Left lung (tissue), 10 donors: ENCODE data around the gene MAN1A2. TPM values are rescaled to one million over a fixed set of nuclear protein-coding genes. Genes with fewer than 3 reads are reported as not detected.
"Not testable (repeated sequence)": the region's sequence is repeated elsewhere in the genome, so short reads cannot be mapped to it uniquely, and the experiment has no call there.

ENCODE experiments used
- ATAC-seq: fragments of 200-7000 bp; cut with Tn5 transposase; one replicate; pipeline ENCODE4 v1.9.1; 2020; ENCODE audit warnings: moderate library complexity
- DNase-seq, 4 donors: peaks; one replicate each; pipeline ENCODE4 v3.0.0-alpha.2; 2013 to 2020
- H3K27ac ChIP-seq, 2 donors: fragments of 200-600 bp; sonication (generic) in 1 of 2; one replicate each; pipeline versions ENCODE4 v1.5.0 to v1.8.0; 2020 to 2021
- H3K27me3 ChIP-seq, 2 donors: fragments of 200-600 bp; sonication (generic) in 1 of 2; one replicate each; pipeline versions ENCODE4 v1.5.0 to v1.8.0; 2020 to 2021
- H3K36me3 ChIP-seq, 2 donors: fragments of 200-600 bp; sonication (generic) in 1 of 2; one replicate each; pipeline versions ENCODE4 v1.5.0 to v1.8.0; 2020 to 2021
- H3K4me1 ChIP-seq, 2 donors: fragments of 200-600 bp; one replicate each; pipeline ENCODE4 v1.8.0; 2021
- H3K4me3 ChIP-seq, 2 donors: fragments of 200-600 bp; sonication (generic) in 1 of 2; one replicate each; pipeline versions ENCODE4 v1.5.0 to v1.8.0; 2020 to 2021; ENCODE audit warnings: mild to moderate bottlenecking in 1 of 2
- H3K9me3 ChIP-seq, 2 donors: fragments of 200-600 bp; sonication (generic) in 1 of 2; one replicate each; pipeline versions ENCODE4 v1.5.0 to v1.8.0; 2020 to 2021
- CTCF ChIP-seq, 2 donors: fragments of 200-600 bp; sonication (generic) in 1 of 2; IDR thresholded peaks; one replicate each; pipeline versions ENCODE4 v1.5.0 to v1.8.0; 2021; ENCODE audit warnings: antibody characterized with exemption in 2 of 2
- intact Hi-C, 2 donors: fragments of 100-400 bp; cut with DNase I; formaldehyde crosslinking; loops; one replicate each; pipeline versions ENCODE4 v1.11.2 to v1.14.2; 2022
- polyA plus RNA-seq, 6 donors: library from polyadenylated mRNA; unstranded; fragments of 120-200 nt; gene quantifications; one replicate each; pipeline ENCODE4 v1.2.1, GENCODE V29; 2013; ENCODE audit not compliant: insufficient read length in 6 of 6
- total RNA-seq, 2 donors: library from RNA; stranded (reverse); fragmentation: NEBNext Ultra II Directional; extraction: Animal tissue kit (Norgen Biotek cat#: 25700); gene quantifications; one replicate each; pipeline ENCODE4 v1.2.1, GENCODE V29; 2021
- donor health status: DM: no; HTN: yes; CAD: no.
- donor health status: DM: no; HTN: no; CAD: no.

Gene MAN1A2
- total and polyA plus RNA-seq, 8 donors, result 31.8 to 49.4 (median 34.6) TPM

GRCh38 chr1:117346206-117346928, 20.9 kb upstream of the MAN1A2 start:
- Histone ChIP-seq H3K4me3 (no peak overlapping the region), H3K36me3 (no peaks in the 10 kb centered on the region), H3K27me3 (no peaks in the 10 kb centered on the region), H3K9me3 (no peaks in the 10 kb centered on the region), H3K4me1 (no peaks in the 10 kb centered on the region), H3K27ac (no peak overlapping the region)
- intact Hi-C loops, result no loop called here
- no peak for TF ChIP-seq CTCF (IDR thresholded peaks at IDR 0.05)
- DNase-seq, result no peak
- no peak for ATAC-seq

DNA sequence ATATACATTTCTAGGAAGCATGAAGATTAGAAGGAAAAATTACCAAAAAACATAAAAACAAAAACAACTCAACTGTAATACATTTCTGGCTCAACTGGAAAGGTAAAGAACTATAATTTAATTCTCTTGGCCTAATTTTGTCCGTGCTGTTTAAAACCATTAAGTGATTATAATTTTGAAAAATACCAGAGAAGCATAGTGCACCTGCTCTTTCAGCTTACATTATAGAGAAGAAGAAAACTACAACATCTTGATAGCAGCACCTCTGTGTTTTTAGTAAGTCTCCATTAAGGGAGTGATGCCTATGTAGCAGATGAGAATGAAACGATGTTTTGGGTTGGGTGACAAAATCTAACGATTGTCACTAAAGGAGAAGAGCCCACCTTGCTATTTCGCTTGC, 19.3 kb upstream of the MAN1A2 start:
- no peak for TF ChIP-seq CTCF (IDR thresholded peaks at IDR 0.05)
- no peak for DNase-seq
- Histone ChIP-seq H3K36me3 (no peaks in the 10 kb centered on the region), H3K27me3 (no peaks in the 10 kb centered on the region), H3K9me3 (no peaks in the 10 kb centered on the region), H3K27ac (no peak overlapping the region), H3K4me3 (no peak overlapping the region), H3K4me1 (no peaks in the 10 kb centered on the region)
- no peak for ATAC-seq
- intact Hi-C loops, result no loop called here

DNA sequence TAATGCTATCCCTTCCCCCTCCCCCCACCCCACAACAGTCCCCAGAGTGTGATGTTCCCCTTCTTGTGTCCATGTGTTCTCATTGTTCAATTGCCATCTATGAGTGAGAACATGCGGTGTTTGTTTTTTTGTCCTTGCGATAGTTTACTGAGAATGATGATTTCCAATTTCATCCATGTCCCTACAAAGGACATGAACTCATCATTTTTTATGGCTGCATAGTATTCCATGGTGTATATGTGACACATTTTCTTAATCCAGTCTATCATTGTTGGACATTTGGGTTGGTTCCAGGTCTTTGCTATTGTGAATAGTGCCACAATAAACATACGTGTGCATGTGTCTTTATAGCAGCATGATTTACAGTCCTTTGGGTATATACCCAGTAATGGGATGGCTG, 14.6 kb upstream of the MAN1A2 start:
- H3K27me3 ChIP-seq, DNase-seq, H3K27ac ChIP-seq, ATAC-seq, H3K36me3 ChIP-seq, H3K4me1 ChIP-seq, intact Hi-C loops, H3K4me3 ChIP-seq, H3K9me3 ChIP-seq: not testable (repeated sequence)

- H3K4me3 ChIP-seq, intact Hi-C loops, H3K4me1 ChIP-seq, DNase-seq, ATAC-seq, H3K36me3 ChIP-seq, H3K27ac ChIP-seq, H3K9me3 ChIP-seq, H3K27me3 ChIP-seq: not testable (repeated sequence)
These were observed 9.2 kb upstream of the MAN1A2 start for GRCh38 chr1:117357833-117358603.

DNA sequence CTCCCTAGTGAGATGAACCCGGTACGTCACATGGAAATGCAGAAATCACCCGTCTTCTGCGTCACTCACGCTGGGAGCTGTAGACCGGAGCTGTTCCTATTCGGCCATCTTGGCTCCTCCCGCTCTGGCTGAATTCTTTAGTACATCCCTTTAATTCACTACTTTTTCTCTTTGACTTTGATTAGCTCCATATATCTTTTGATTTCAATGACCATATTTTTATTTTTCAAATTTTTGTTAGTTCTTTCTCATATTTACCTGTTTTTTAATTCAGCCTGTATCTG, 8.7 kb upstream of the MAN1A2 start:
- intact Hi-C loops, ATAC-seq, H3K9me3 ChIP-seq, H3K27ac ChIP-seq, H3K4me1 ChIP-seq, H3K4me3 ChIP-seq, DNase-seq, H3K27me3 ChIP-seq, H3K36me3 ChIP-seq: not testable (repeated sequence)

DNA sequence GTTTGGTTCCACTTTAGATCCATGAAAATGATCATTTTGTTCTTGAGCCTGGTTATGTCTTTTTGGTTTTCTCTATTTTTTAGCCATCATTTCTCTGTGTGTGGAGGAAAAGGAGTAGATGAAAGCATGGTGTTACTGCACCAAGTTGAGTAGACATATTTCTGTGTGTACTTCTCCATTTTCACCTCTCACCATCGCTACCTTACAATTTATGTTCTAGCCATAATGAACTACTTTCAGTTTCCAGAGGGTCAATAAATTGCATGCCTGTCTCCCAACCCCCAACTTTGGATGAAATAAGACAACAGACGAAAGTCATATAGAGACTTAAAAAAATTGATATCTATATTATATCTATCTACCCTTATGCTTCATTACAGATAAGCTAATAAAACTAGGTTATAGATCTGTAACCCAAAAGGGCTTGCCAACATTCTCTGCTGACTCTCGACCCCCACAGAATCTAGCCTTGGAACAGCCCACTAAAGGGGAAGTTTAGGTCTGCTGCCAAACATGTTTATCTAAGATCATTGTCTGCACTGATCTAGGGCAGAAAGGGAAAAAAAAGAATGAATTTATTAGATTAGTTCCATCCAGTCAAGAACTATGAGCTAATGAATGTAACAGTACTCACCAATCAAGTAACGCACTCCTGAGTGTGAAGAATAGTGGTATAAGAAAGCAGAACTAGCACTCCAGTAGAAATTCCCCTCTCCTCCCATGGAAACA, 7.5 kb upstream of the MAN1A2 start:
- no peaks in the 10 kb centered on the region for H3K9me3 ChIP-seq
- intact Hi-C loops, result no loop called here
- DNase-seq (no peak), ATAC-seq (no peak)
- H3K27me3 ChIP-seq, result no peaks in the 10 kb centered on the region
- no peak overlapping the region for H3K27ac ChIP-seq
- no peak for TF ChIP-seq CTCF (IDR thresholded peaks at IDR 0.05)
- peaks cover 0 to 3% of the 10 kb centered on the region in 2 donors for H3K4me1 ChIP-seq
- no peaks in the 10 kb centered on the region for H3K36me3 ChIP-seq
- no peak overlapping the region for H3K4me3 ChIP-seq
